ENCODE results near the gene PKD1. TPM values are rescaled to one million over a fixed set of nuclear protein-coding genes. Genes with fewer than 3 reads are reported as not detected.
A peak's percentile ranks its signal among the peaks of the same experiment; 100 is the strongest.

PKD1 gene
- total RNA-seq, 1 experiment from 2014 or later, result 82.0 TPM

GRCh38 chr16:2042986-2043666 lies 92.6 kb downstream of the PKD1 start:
- Mint-ChIP-seq H3K4me1 (ENCODE audit: low read depth, unreplicated experiment) (peaks cover 35% of the 10 kb centered on the region), H3K27me3 (ENCODE audit: unreplicated experiment) (no peaks in the 10 kb centered on the region), H3K36me3 (ENCODE audit: insufficient read depth, unreplicated experiment) (peaks cover 42% of the 10 kb centered on the region), H3K9me3 (ENCODE audit: low read depth, unreplicated experiment) (no peaks in the 10 kb centered on the region), H3K27ac (ENCODE audit: unreplicated experiment) (no peak overlapping the region), H3K4me3 (ENCODE audit: low read depth, unreplicated experiment) (no peak overlapping the region)
- intact Hi-C loops (cut with micrococcal nuclease; ENCODE audit: unreplicated experiment), result no loop called here
- CTCF ChIA-PET, result interaction anchor here (0.6 kb wide), 1 partner anchor 154 kb away, joined by 3 read pairs; no protein-coding TSS in a partner anchor
- DNase-seq, result no peak
- no peak for TF ChIP-seq CTCF (IDR thresholded peaks at IDR 0.05; ENCODE audit: unreplicated experiment)
- no TSS peak for BruUV-seq (replicated peaks)

- H3K36me3 Mint-ChIP-seq (ENCODE audit: insufficient read depth, unreplicated experiment), result peaks cover 38% of the 10 kb centered on the region
- no peaks in the 10 kb centered on the region for H3K9me3 Mint-ChIP-seq (ENCODE audit: low read depth, unreplicated experiment)
- peaks cover 35% of the 10 kb centered on the region for H3K4me1 Mint-ChIP-seq (ENCODE audit: low read depth, unreplicated experiment)
- CTCF ChIA-PET, result interaction anchor here (0.6 kb wide), 1 partner anchor 155 kb away, joined by 3 read pairs; no protein-coding TSS in a partner anchor
- no TSS peak for BruUV-seq (replicated peaks)
- TF ChIP-seq CTCF (IDR thresholded peaks at IDR 0.05; ENCODE audit: unreplicated experiment), result no peak
- no peak overlapping the region for H3K4me3 Mint-ChIP-seq (ENCODE audit: low read depth, unreplicated experiment)
- DNase-seq, result no peak
- H3K27me3 Mint-ChIP-seq (ENCODE audit: unreplicated experiment), result no peaks in the 10 kb centered on the region
- intact Hi-C loops (cut with micrococcal nuclease; ENCODE audit: unreplicated experiment), result no loop called here
- no peak overlapping the region for H3K27ac Mint-ChIP-seq (ENCODE audit: unreplicated experiment)
These were observed 93.3 kb downstream of the PKD1 start for GRCh38 chr16:2042171-2042985.

- Mint-ChIP-seq H3K36me3 (ENCODE audit: insufficient read depth, unreplicated experiment) (peaks cover 40% of the 10 kb centered on the region), H3K4me3 (ENCODE audit: low read depth, unreplicated experiment) (no peak overlapping the region), H3K9me3 (ENCODE audit: low read depth, unreplicated experiment) (no peaks in the 10 kb centered on the region), H3K27ac (ENCODE audit: unreplicated experiment) (peak overlapping the region; percentile 67), H3K4me1 (ENCODE audit: low read depth, unreplicated experiment) (peaks cover 23% of the 10 kb centered on the region), H3K27me3 (ENCODE audit: unreplicated experiment) (no peaks in the 10 kb centered on the region)
- BruUV-seq (replicated peaks), result no TSS peak
- intact Hi-C loops (cut with micrococcal nuclease; ENCODE audit: unreplicated experiment), result no loop called here
- CTCF ChIA-PET, result interaction anchor here (0.6 to 1.6 kb wide), 9 partner anchors 10 to 165 kb away, joined by 3 to 7 read pairs (median 4); partner anchors contain the start of gene MLST8
- no peak for TF ChIP-seq CTCF (IDR thresholded peaks at IDR 0.05; ENCODE audit: unreplicated experiment)
- DNase-seq, result peak; percentile 84
These were observed 94.7 kb downstream of the PKD1 start for GRCh38 chr16:2040787-2041522.

- H3K27ac Mint-ChIP-seq (ENCODE audit: unreplicated experiment), result no peak overlapping the region
- peaks cover 40% of the 10 kb centered on the region for H3K36me3 Mint-ChIP-seq (ENCODE audit: insufficient read depth, unreplicated experiment)
- H3K4me3 Mint-ChIP-seq (ENCODE audit: low read depth, unreplicated experiment), result no peak overlapping the region
- no peak for DNase-seq
- peaks cover 23% of the 10 kb centered on the region for H3K4me1 Mint-ChIP-seq (ENCODE audit: low read depth, unreplicated experiment)
- intact Hi-C loops (cut with micrococcal nuclease; ENCODE audit: unreplicated experiment), result no loop called here
- no peaks in the 10 kb centered on the region for H3K9me3 Mint-ChIP-seq (ENCODE audit: low read depth, unreplicated experiment)
- CTCF ChIA-PET, result interaction anchor here (0.6 to 1.6 kb wide), 5 partner anchors 10 to 338 kb away, joined by 3 to 7 read pairs (median 6); no protein-coding TSS in a partner anchor
- BruUV-seq (replicated peaks), result no TSS peak
- no peak for TF ChIP-seq CTCF (IDR thresholded peaks at IDR 0.05; ENCODE audit: unreplicated experiment)
- no peaks in the 10 kb centered on the region for H3K27me3 Mint-ChIP-seq (ENCODE audit: unreplicated experiment)
These were observed 95.5 kb downstream of the PKD1 start for GRCh38 chr16:2040041-2040786.
